ENCODE measurements around the gene DNASE1.

Gene DNASE1

GRCh38 chr16:3638916-3639644 lies 15.4 kb upstream of the DNASE1 start:
- Histone ChIP-seq H3K36me3 (replicated peaks in 1 of 2; ENCODE audit: control insufficient read depth in 2 of 2, insufficient read depth in 2 of 2, low read length in 2 of 2) (peaks cover 2 to 10% of the 10 kb centered on the region in 2 donors), H3K9ac (ENCODE audit: low read depth, low read length, poor library complexity) (no peak overlapping the region), H2AFZ (ENCODE audit: low read length) (no peak overlapping the region), H3K27ac (replicated peaks; ENCODE audit: low read length) (no peak overlapping the region), H2AK5ac (ENCODE audit: low read depth, low read length) (no peak overlapping the region), H4K91ac (ENCODE audit: low read depth, low read length, poor library complexity) (no peak overlapping the region), H3K4me2 (ENCODE audit: insufficient read depth, low read length, poor library complexity, severe bottlenecking) (no peak overlapping the region), H3K23ac (ENCODE audit: low read depth, low read length, poor library complexity) (no peak overlapping the region), H4K8ac (ENCODE audit: low read depth, low read length) (no peak overlapping the region), H3K4me1 (ENCODE audit: control insufficient read depth in 2 of 2, insufficient read depth in 1 of 2, low read depth in 1 of 2, low read length in 2 of 2) (peaks cover 0 to 7% of the 10 kb centered on the region in 2 donors), H3K14ac (ENCODE audit: low read length) (no peak overlapping the region), H3K4me3 (ENCODE audit: low read length in 2 of 2) (no peak overlapping the region), H2BK5ac (ENCODE audit: low read length) (no peak overlapping the region), H2BK120ac (ENCODE audit: low read depth, low read length) (no peak overlapping the region), H3K4ac (ENCODE audit: low read length) (no peak overlapping the region), H3K79me1 (ENCODE audit: low read depth, low read length) (no peaks in the 10 kb centered on the region), H3K9me3 (replicated peaks in 1 of 2; ENCODE audit: control insufficient read depth in 2 of 2, insufficient read depth in 1 of 2, low read depth in 1 of 2, low read length in 2 of 2) (peaks cover 0 to 10% of the 10 kb centered on the region in 2 donors), H2BK15ac (ENCODE audit: low read length) (no peak overlapping the region), H2BK12ac (ENCODE audit: low read length) (no peak overlapping the region), H3K27me3 (ENCODE audit: control insufficient read depth in 3 of 3, insufficient read depth in 3 of 3, low read depth in 1 of 3, low read length in 3 of 3) (no peaks in the 10 kb centered on the region), H3K18ac (ENCODE audit: low read length) (no peak overlapping the region)
- no peak for DNase-seq (ENCODE audit: low spot score)
- WGBS, 2 donors (ENCODE audit: extremely low coverage in 2 of 2, insufficient read length in 2 of 2, insufficient replicate concordance in 1 of 2): no CpG with 5 or more reads among the region's 13 CpGs

DNA sequence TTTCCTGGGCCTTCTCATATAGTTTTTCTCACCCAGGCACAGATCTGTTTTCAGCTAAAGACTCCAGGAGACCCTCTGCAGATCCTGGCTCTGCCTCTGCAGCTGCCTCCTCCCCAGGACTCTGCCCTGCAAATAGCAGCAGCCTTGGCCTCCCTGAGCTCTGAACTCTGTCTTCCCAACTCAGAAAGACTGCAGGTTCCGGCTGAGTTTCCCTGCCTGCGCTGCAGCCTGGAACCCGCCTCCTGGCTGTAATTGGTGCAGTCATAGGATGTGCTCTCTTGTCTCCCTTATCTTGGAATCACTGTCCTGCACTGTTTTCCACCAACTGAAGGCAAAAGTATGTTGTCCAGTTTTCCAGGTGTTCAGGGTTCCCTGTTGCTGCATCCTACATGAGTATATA lies 14.3 kb upstream of the DNASE1 start:
- H2AFZ ChIP-seq (ENCODE audit: low read length): no peak overlapping the region
- no CpG with 5 or more reads among the region's 3 CpGs for WGBS, 2 donors (ENCODE audit: extremely low coverage in 2 of 2, insufficient read length in 2 of 2, insufficient replicate concordance in 1 of 2)
- no peaks in the 10 kb centered on the region for H3K79me1 ChIP-seq (ENCODE audit: low read depth, low read length)
- no peak overlapping the region for H3K4ac ChIP-seq (ENCODE audit: low read length)
- H3K14ac ChIP-seq (ENCODE audit: low read length): no peak overlapping the region
- H3K4me3 ChIP-seq (ENCODE audit: low read length in 2 of 2): no peak overlapping the region
- H3K18ac ChIP-seq (ENCODE audit: low read length): no peak overlapping the region
- H3K23ac ChIP-seq (ENCODE audit: low read depth, low read length, poor library complexity): no peak overlapping the region
- no peak overlapping the region for H2BK120ac ChIP-seq (ENCODE audit: low read depth, low read length)
- H3K4me2 ChIP-seq (ENCODE audit: insufficient read depth, low read length, poor library complexity, severe bottlenecking): no peak overlapping the region
- H4K91ac ChIP-seq (ENCODE audit: low read depth, low read length, poor library complexity): no peak overlapping the region
- no peak for DNase-seq (ENCODE audit: low spot score)
- peaks cover 0 to 10% of the 10 kb centered on the region in 2 donors for H3K9me3 ChIP-seq (replicated peaks in 1 of 2; ENCODE audit: control insufficient read depth in 2 of 2, insufficient read depth in 1 of 2, low read depth in 1 of 2, low read length in 2 of 2)
- no peak overlapping the region for H2AK5ac ChIP-seq (ENCODE audit: low read depth, low read length)
- H4K8ac ChIP-seq (ENCODE audit: low read depth, low read length): no peak overlapping the region
- H3K27me3 ChIP-seq (ENCODE audit: control insufficient read depth in 3 of 3, insufficient read depth in 3 of 3, low read depth in 1 of 3, low read length in 3 of 3): no peaks in the 10 kb centered on the region
- no peak overlapping the region for H3K27ac ChIP-seq (replicated peaks; ENCODE audit: low read length)
- no peak overlapping the region for H2BK5ac ChIP-seq (ENCODE audit: low read length)
- H3K4me1 ChIP-seq (ENCODE audit: control insufficient read depth in 2 of 2, insufficient read depth in 1 of 2, low read depth in 1 of 2, low read length in 2 of 2): peaks cover 4 to 9% of the 10 kb centered on the region in 2 donors
- H2BK15ac ChIP-seq (ENCODE audit: low read length): no peak overlapping the region
- no peak overlapping the region for H2BK12ac ChIP-seq (ENCODE audit: low read length)
- no peak overlapping the region for H3K9ac ChIP-seq (ENCODE audit: low read depth, low read length, poor library complexity)
- H3K36me3 ChIP-seq (replicated peaks in 1 of 2; ENCODE audit: control insufficient read depth in 2 of 2, insufficient read depth in 2 of 2, low read length in 2 of 2): peaks cover 2 to 10% of the 10 kb centered on the region in 2 donors

DNA sequence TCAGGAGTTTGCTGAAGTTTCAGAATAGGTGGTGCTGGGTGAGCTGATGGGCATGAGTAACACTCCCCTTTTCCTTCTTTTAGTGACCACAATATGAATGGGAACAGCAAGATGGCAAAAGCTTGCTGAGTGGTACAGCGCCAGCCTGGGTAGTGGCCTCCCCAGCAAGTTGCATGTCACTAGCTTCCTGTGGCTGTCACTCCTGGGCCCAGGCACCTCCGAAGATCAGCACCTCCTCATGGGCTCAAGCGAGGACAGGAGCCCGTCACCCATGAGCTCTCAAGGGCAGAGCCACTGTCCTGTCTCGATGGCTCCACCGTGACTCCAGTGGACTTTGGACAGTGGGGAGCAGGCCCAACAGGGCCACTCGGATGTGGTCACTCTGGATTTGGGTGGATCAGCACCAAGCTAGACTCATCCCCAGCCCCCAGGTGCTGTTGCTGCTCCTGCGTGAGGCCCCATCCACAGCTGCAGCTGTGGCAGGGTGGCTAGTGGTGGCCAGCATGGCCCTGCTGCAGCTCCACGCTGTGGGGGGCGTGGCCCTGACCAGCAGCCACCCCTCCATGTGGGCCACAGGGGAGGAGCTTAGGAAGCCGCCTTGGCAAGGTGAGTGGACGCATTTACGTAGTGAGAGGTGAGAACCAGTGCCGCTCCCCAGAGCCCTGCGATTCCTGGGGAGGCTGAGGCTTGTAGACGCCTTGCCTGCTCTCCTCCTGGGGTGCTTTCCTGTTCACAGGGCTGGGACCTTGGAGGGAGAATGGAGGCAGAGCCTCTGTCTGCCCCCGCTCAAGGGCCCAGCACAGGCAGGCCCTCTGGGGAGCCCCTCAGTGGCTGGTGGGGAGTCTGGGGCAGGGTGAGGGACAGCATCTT lies 13.6 kb upstream of the DNASE1 start:
- peak overlapping the region; percentile 69 for H3K18ac ChIP-seq (ENCODE audit: low read length)
- H3K9me3 ChIP-seq (replicated peaks in 1 of 2; ENCODE audit: control insufficient read depth in 2 of 2, insufficient read depth in 1 of 2, low read depth in 1 of 2, low read length in 2 of 2): peaks cover 0 to 10% of the 10 kb centered on the region in 2 donors
- H3K9ac ChIP-seq (ENCODE audit: low read depth, low read length, poor library complexity): peak overlapping the region; percentile 52
- H3K14ac ChIP-seq (ENCODE audit: low read length): no peak overlapping the region
- H3K4me2 ChIP-seq (ENCODE audit: insufficient read depth, low read length, poor library complexity, severe bottlenecking): no peak overlapping the region
- H3K4me3 ChIP-seq (ENCODE audit: low read length in 2 of 2): no peak overlapping the region
- DNase-seq (ENCODE audit: low spot score): no peak
- no peak overlapping the region for H2BK15ac ChIP-seq (ENCODE audit: low read length)
- no peaks in the 10 kb centered on the region for H3K79me1 ChIP-seq (ENCODE audit: low read depth, low read length)
- H3K23ac ChIP-seq (ENCODE audit: low read depth, low read length, poor library complexity): peak overlapping the region; percentile 68
- no peak overlapping the region for H4K91ac ChIP-seq (ENCODE audit: low read depth, low read length, poor library complexity)
- H3K36me3 ChIP-seq (replicated peaks in 1 of 2; ENCODE audit: control insufficient read depth in 2 of 2, insufficient read depth in 2 of 2, low read length in 2 of 2): peaks cover 2 to 10% of the 10 kb centered on the region in 2 donors
- H4K8ac ChIP-seq (ENCODE audit: low read depth, low read length): no peak overlapping the region
- no peaks in the 10 kb centered on the region for H3K27me3 ChIP-seq (ENCODE audit: control insufficient read depth in 3 of 3, insufficient read depth in 3 of 3, low read depth in 1 of 3, low read length in 3 of 3)
- H2AK5ac ChIP-seq (ENCODE audit: low read depth, low read length): no peak overlapping the region
- no peak overlapping the region for H3K4ac ChIP-seq (ENCODE audit: low read length)
- H2BK120ac ChIP-seq (ENCODE audit: low read depth, low read length): no peak overlapping the region
- no peak overlapping the region for H2BK12ac ChIP-seq (ENCODE audit: low read length)
- H3K27ac ChIP-seq (replicated peaks; ENCODE audit: low read length): no peak overlapping the region
- no peak overlapping the region for H2BK5ac ChIP-seq (ENCODE audit: low read length)
- peaks cover 10 to 16% of the 10 kb centered on the region in 2 donors for H3K4me1 ChIP-seq (ENCODE audit: control insufficient read depth in 2 of 2, insufficient read depth in 1 of 2, low read depth in 1 of 2, low read length in 2 of 2)
- no peak overlapping the region for H2AFZ ChIP-seq (ENCODE audit: low read length)
- WGBS, 2 donors (ENCODE audit: extremely low coverage in 2 of 2, insufficient read length in 2 of 2, insufficient replicate concordance in 1 of 2): no CpG with 5 or more reads among the region's 17 CpGs

- Histone ChIP-seq H3K27ac (replicated peaks; ENCODE audit: low read length) (no peak overlapping the region), H3K14ac (ENCODE audit: low read length) (no peak overlapping the region), H3K9me3 (replicated peaks in 1 of 2; ENCODE audit: control insufficient read depth in 2 of 2, insufficient read depth in 1 of 2, low read depth in 1 of 2, low read length in 2 of 2) (peaks cover 0 to 10% of the 10 kb centered on the region in 2 donors), H4K91ac (ENCODE audit: low read depth, low read length, poor library complexity) (no peak overlapping the region), H2AFZ (ENCODE audit: low read length) (no peak overlapping the region), H4K8ac (ENCODE audit: low read depth, low read length) (no peak overlapping the region), H3K23ac (ENCODE audit: low read depth, low read length, poor library complexity) (peak overlapping the region; percentile 16), H2BK120ac (ENCODE audit: low read depth, low read length) (no peak overlapping the region), H3K4ac (ENCODE audit: low read length) (no peak overlapping the region), H3K4me1 (ENCODE audit: control insufficient read depth in 2 of 2, insufficient read depth in 1 of 2, low read depth in 1 of 2, low read length in 2 of 2) (peaks cover 20 to 23% of the 10 kb centered on the region in 2 donors), H3K79me1 (ENCODE audit: low read depth, low read length) (no peaks in the 10 kb centered on the region), H3K36me3 (replicated peaks in 1 of 2; ENCODE audit: control insufficient read depth in 2 of 2, insufficient read depth in 2 of 2, low read length in 2 of 2) (peaks cover 2 to 10% of the 10 kb centered on the region in 2 donors), H3K9ac (ENCODE audit: low read depth, low read length, poor library complexity) (peak overlapping the region; percentile 2), H3K4me2 (ENCODE audit: insufficient read depth, low read length, poor library complexity, severe bottlenecking) (no peak overlapping the region), H2BK15ac (ENCODE audit: low read length) (no peak overlapping the region), H2BK5ac (ENCODE audit: low read length) (peak overlapping the region; percentile 47), H2BK12ac (ENCODE audit: low read length) (no peak overlapping the region), H3K18ac (ENCODE audit: low read length) (no peak overlapping the region), H3K27me3 (ENCODE audit: control insufficient read depth in 3 of 3, insufficient read depth in 3 of 3, low read depth in 1 of 3, low read length in 3 of 3) (no peaks in the 10 kb centered on the region), H3K4me3 (ENCODE audit: low read length in 2 of 2) (no peak overlapping the region), H2AK5ac (ENCODE audit: low read depth, low read length) (no peak overlapping the region)
- WGBS, 2 donors (ENCODE audit: extremely low coverage in 2 of 2, insufficient read length in 2 of 2, insufficient replicate concordance in 1 of 2): no CpG with 5 or more reads among the region's 9 CpGs
- no peak for DNase-seq (ENCODE audit: low spot score)
Measured at GRCh38 chr16:3641801-3642396, 12.6 kb upstream of the DNASE1 start.
